Keratinocyte (primary cell): ENCODE results near the gene CHML.

Experiments used
- CTCF ChIP-seq, 3 experiments: IDR thresholded peaks in 1 of 3; conservative IDR thresholded peaks in 1 of 3; optimal IDR thresholded peaks in 1 of 3; 2 replicates in 2 of 3; 3 replicates in 1 of 3; pipeline versions ENCODE3 to v1.5.1; 2011; ENCODE audit warnings: low read length in 3 of 3, mild to moderate bottlenecking in 3 of 3, moderate library complexity in 2 of 3, control low read depth in 1 of 3, inconsistent platforms in 1 of 3; ENCODE audit not compliant: insufficient read depth in 2 of 3; ENCODE audit errors: extremely low read depth in 1 of 3
- EZH2 ChIP-seq: IDR thresholded peaks from one replicate; pipeline ENCODE4 v1.6.1; 2012; ENCODE audit warnings: inconsistent platforms, mild to moderate bottlenecking, low read length, moderate library complexity

- TF ChIP-seq CTCF (optimal IDR thresholded peaks at IDR 0.05 in 1 of 3, IDR thresholded peaks at IDR 0.05 in 1 of 3, conservative IDR thresholded peaks at IDR 0.05 in 1 of 3; ENCODE audit: extremely low read depth in 1 of 3, insufficient read depth in 2 of 3, low read length in 3 of 3): no peak
- TF ChIP-seq EZH2: no peak
Measured at GRCh38 chr1:241678536-241678935, 38.4 kb upstream of the CHML start.
